ENCODE results near the gene SDC4.
A peak's percentile ranks its signal among the peaks of the same experiment; 100 is the strongest.

Gene SDC4

GRCh38 chr20:45373353-45374100 lies 25.3 kb upstream of the SDC4 start:
- Histone ChIP-seq H3K27me3 (ENCODE audit: control insufficient read depth, insufficient read depth, low read length) (peaks cover 9% of the 10 kb centered on the region), H3K4me3 (ENCODE audit: low read depth, low read length) (peak overlapping the region; percentile 68), H3K9me3 (ENCODE audit: control insufficient read depth, insufficient read depth, low read length) (no peaks in the 10 kb centered on the region), H3K4me1 (ENCODE audit: control insufficient read depth, insufficient read depth, low read length) (peaks cover 5% of the 10 kb centered on the region), H3K9ac (ENCODE audit: low read depth, low read length) (no peak overlapping the region), H3K36me3 (ENCODE audit: control insufficient read depth, insufficient read depth, low read length) (no peaks in the 10 kb centered on the region)

- H3K27me3 ChIP-seq (ENCODE audit: control insufficient read depth, insufficient read depth, low read length) = peaks cover 9% of the 10 kb centered on the region
- peak overlapping the region; percentile 37 for H3K9ac ChIP-seq (ENCODE audit: low read depth, low read length)
- peaks cover 2% of the 10 kb centered on the region for H3K36me3 ChIP-seq (ENCODE audit: control insufficient read depth, insufficient read depth, low read length)
- peak overlapping the region; percentile 68 for H3K4me3 ChIP-seq (ENCODE audit: low read depth, low read length)
- peaks cover 5% of the 10 kb centered on the region for H3K4me1 ChIP-seq (ENCODE audit: control insufficient read depth, insufficient read depth, low read length)
- H3K9me3 ChIP-seq (ENCODE audit: control insufficient read depth, insufficient read depth, low read length) = no peaks in the 10 kb centered on the region
These were observed 24.6 kb upstream of the SDC4 start for GRCh38 chr20:45372646-45373352.

GRCh38 chr20:45372241-45372640 lies 24.0 kb upstream of the SDC4 start:
- Histone ChIP-seq H3K9me3 (ENCODE audit: control insufficient read depth, insufficient read depth, low read length) (no peaks in the 10 kb centered on the region), H3K27me3 (ENCODE audit: control insufficient read depth, insufficient read depth, low read length) (peaks cover 9% of the 10 kb centered on the region), H3K4me1 (ENCODE audit: control insufficient read depth, insufficient read depth, low read length) (peaks cover 5% of the 10 kb centered on the region), H3K9ac (ENCODE audit: low read depth, low read length) (peak overlapping the region; percentile 37), H3K36me3 (ENCODE audit: control insufficient read depth, insufficient read depth, low read length) (peaks cover 7% of the 10 kb centered on the region), H3K4me3 (ENCODE audit: low read depth, low read length) (peak overlapping the region; percentile 68)

- Histone ChIP-seq H3K4me3 (ENCODE audit: low read depth, low read length) (no peak overlapping the region), H3K27me3 (ENCODE audit: control insufficient read depth, insufficient read depth, low read length) (peaks cover 9% of the 10 kb centered on the region), H3K4me1 (ENCODE audit: control insufficient read depth, insufficient read depth, low read length) (peaks cover 5% of the 10 kb centered on the region), H3K9ac (ENCODE audit: low read depth, low read length) (no peak overlapping the region), H3K9me3 (ENCODE audit: control insufficient read depth, insufficient read depth, low read length) (no peaks in the 10 kb centered on the region), H3K36me3 (ENCODE audit: control insufficient read depth, insufficient read depth, low read length) (peaks cover 15% of the 10 kb centered on the region)
These were observed 22.4 kb upstream of the SDC4 start for GRCh38 chr20:45370571-45371160.

GRCh38 chr20:45368221-45368980 lies 20.2 kb upstream of the SDC4 start:
- no peak overlapping the region for H3K9ac ChIP-seq (ENCODE audit: low read depth, low read length)
- peaks cover 15% of the 10 kb centered on the region for H3K36me3 ChIP-seq (ENCODE audit: control insufficient read depth, insufficient read depth, low read length)
- H3K9me3 ChIP-seq (ENCODE audit: control insufficient read depth, insufficient read depth, low read length) = no peaks in the 10 kb centered on the region
- peaks cover 9% of the 10 kb centered on the region for H3K27me3 ChIP-seq (ENCODE audit: control insufficient read depth, insufficient read depth, low read length)
- H3K4me3 ChIP-seq (ENCODE audit: low read depth, low read length) = no peak overlapping the region
- peaks cover 10% of the 10 kb centered on the region for H3K4me1 ChIP-seq (ENCODE audit: control insufficient read depth, insufficient read depth, low read length)

- no peak overlapping the region for H3K9ac ChIP-seq (ENCODE audit: low read depth, low read length)
These were observed 18.9 kb upstream of the SDC4 start for GRCh38 chr20:45367126-45367525.

GRCh38 chr20:45366631-45367030 lies 18.4 kb upstream of the SDC4 start:
- Histone ChIP-seq H3K9ac (ENCODE audit: low read depth, low read length) (no peak overlapping the region), H3K4me1 (ENCODE audit: control insufficient read depth, insufficient read depth, low read length) (peaks cover 4% of the 10 kb centered on the region), H3K9me3 (ENCODE audit: control insufficient read depth, insufficient read depth, low read length) (no peaks in the 10 kb centered on the region), H3K36me3 (ENCODE audit: control insufficient read depth, insufficient read depth, low read length) (peaks cover 15% of the 10 kb centered on the region), H3K4me3 (ENCODE audit: low read depth, low read length) (no peak overlapping the region), H3K27me3 (ENCODE audit: control insufficient read depth, insufficient read depth, low read length) (no peaks in the 10 kb centered on the region)

More at GRCh38 chr20:45367126-45367525, 18.9 kb upstream of the SDC4 start:
- no peaks in the 10 kb centered on the region for H3K9me3 ChIP-seq (ENCODE audit: control insufficient read depth, insufficient read depth, low read length)
- peaks cover 4% of the 10 kb centered on the region for H3K4me1 ChIP-seq (ENCODE audit: control insufficient read depth, insufficient read depth, low read length)
- no peak overlapping the region for H3K4me3 ChIP-seq (ENCODE audit: low read depth, low read length)
- no peaks in the 10 kb centered on the region for H3K27me3 ChIP-seq (ENCODE audit: control insufficient read depth, insufficient read depth, low read length)
- peaks cover 15% of the 10 kb centered on the region for H3K36me3 ChIP-seq (ENCODE audit: control insufficient read depth, insufficient read depth, low read length)

GRCh38 chr20:45366192-45366591 lies 18.0 kb upstream of the SDC4 start:
- Histone ChIP-seq H3K27me3 (ENCODE audit: control insufficient read depth, insufficient read depth, low read length) (no peaks in the 10 kb centered on the region), H3K36me3 (ENCODE audit: control insufficient read depth, insufficient read depth, low read length) (peaks cover 15% of the 10 kb centered on the region), H3K4me1 (ENCODE audit: control insufficient read depth, insufficient read depth, low read length) (peaks cover 4% of the 10 kb centered on the region), H3K9me3 (ENCODE audit: control insufficient read depth, insufficient read depth, low read length) (no peaks in the 10 kb centered on the region), H3K4me3 (ENCODE audit: low read depth, low read length) (no peak overlapping the region), H3K9ac (ENCODE audit: low read depth, low read length) (no peak overlapping the region)

- Histone ChIP-seq H3K9ac (ENCODE audit: low read depth, low read length) (no peak overlapping the region), H3K36me3 (ENCODE audit: control insufficient read depth, insufficient read depth, low read length) (peaks cover 15% of the 10 kb centered on the region)
These were observed 17.3 kb upstream of the SDC4 start for GRCh38 chr20:45365444-45365970.

GRCh38 chr20:45363611-45364492 lies 15.6 kb upstream of the SDC4 start:
- Histone ChIP-seq H3K27me3 (ENCODE audit: control insufficient read depth, insufficient read depth, low read length) (no peaks in the 10 kb centered on the region), H3K9me3 (ENCODE audit: control insufficient read depth, insufficient read depth, low read length) (no peaks in the 10 kb centered on the region), H3K36me3 (ENCODE audit: control insufficient read depth, insufficient read depth, low read length) (peaks cover 15% of the 10 kb centered on the region), H3K4me3 (ENCODE audit: low read depth, low read length) (peak overlapping the region; percentile 96), H3K4me1 (ENCODE audit: control insufficient read depth, insufficient read depth, low read length) (peaks cover 4% of the 10 kb centered on the region), H3K9ac (ENCODE audit: low read depth, low read length) (peak overlapping the region; percentile 93)

More at GRCh38 chr20:45365444-45365970, 17.3 kb upstream of the SDC4 start:
- Histone ChIP-seq H3K4me3 (ENCODE audit: low read depth, low read length) (no peak overlapping the region), H3K4me1 (ENCODE audit: control insufficient read depth, insufficient read depth, low read length) (peaks cover 4% of the 10 kb centered on the region), H3K9me3 (ENCODE audit: control insufficient read depth, insufficient read depth, low read length) (no peaks in the 10 kb centered on the region), H3K27me3 (ENCODE audit: control insufficient read depth, insufficient read depth, low read length) (no peaks in the 10 kb centered on the region)
